SJSA1 (cell line): ENCODE data around the gene LHPP. TPM values are rescaled to one million over a fixed set of nuclear protein-coding genes. Genes with fewer than 3 reads are reported as not detected.

ENCODE experiments used
- DNase-seq, 2 experiments: peaks; one replicate each; pipeline ENCODE4 v3.0.0-alpha.2; 2015 to 2020; ENCODE audit warnings: low spot score in 2 of 2, low read depth in 1 of 2
- H3K27ac ChIP-seq: fragments of 250-450 bp; sonication (Bioruptor Pico); 2 replicates; pipeline ENCODE4 v1.5.1; 2020; ENCODE audit warnings: mild to moderate bottlenecking, moderate library complexity
- H3K27me3 ChIP-seq: fragments of 250-450 bp; sonication (Bioruptor Pico); replicated peaks from 2 replicates; pipeline ENCODE4 v1.5.1; 2020; ENCODE audit warnings: mild to moderate bottlenecking, moderate library complexity
- H3K36me3 ChIP-seq: fragments of 250-450 bp; sonication (Bioruptor Pico); 2 replicates; pipeline ENCODE4 v1.5.1; 2020; ENCODE audit warnings: mild to moderate bottlenecking
- H3K4me1 ChIP-seq: fragments of 250-450 bp; sonication (Bioruptor Pico); replicated peaks from 2 replicates; pipeline ENCODE4 v1.6.1; 2021; ENCODE audit warnings: mild to moderate bottlenecking
- H3K4me3 ChIP-seq: fragments of 250-450 bp; sonication (Bioruptor Pico); 2 replicates; pipeline ENCODE4 v1.5.1; 2020; ENCODE audit warnings: mild to moderate bottlenecking
- H3K9me3 ChIP-seq: fragments of 250-450 bp; sonication (Bioruptor Pico); replicated peaks from 2 replicates; pipeline ENCODE4 v1.5.1; 2020; ENCODE audit warnings: mild to moderate bottlenecking
- total RNA-seq: library from RNA; depleted of rRNA; stranded (reverse); fragments of >200 nt; shearing (Covaris generic); gene quantifications from 2 replicates; pipeline ENCODE4 v1.2.3, GENCODE V29; 2014

The LHPP gene
- total RNA-seq, 1 experiment from 2014 or later, result 8.8 TPM

- Histone ChIP-seq H3K27me3 (no peaks in the 10 kb centered on the region), H3K9me3 (no peaks in the 10 kb centered on the region), H3K4me3 (no peak overlapping the region), H3K27ac (no peak overlapping the region), H3K4me1 (no peaks in the 10 kb centered on the region), H3K36me3 (no peaks in the 10 kb centered on the region)
- no peak for DNase-seq
These were observed 23.0 kb downstream of the LHPP start for GRCh38 chr10:124484661-124485060.

DNA sequence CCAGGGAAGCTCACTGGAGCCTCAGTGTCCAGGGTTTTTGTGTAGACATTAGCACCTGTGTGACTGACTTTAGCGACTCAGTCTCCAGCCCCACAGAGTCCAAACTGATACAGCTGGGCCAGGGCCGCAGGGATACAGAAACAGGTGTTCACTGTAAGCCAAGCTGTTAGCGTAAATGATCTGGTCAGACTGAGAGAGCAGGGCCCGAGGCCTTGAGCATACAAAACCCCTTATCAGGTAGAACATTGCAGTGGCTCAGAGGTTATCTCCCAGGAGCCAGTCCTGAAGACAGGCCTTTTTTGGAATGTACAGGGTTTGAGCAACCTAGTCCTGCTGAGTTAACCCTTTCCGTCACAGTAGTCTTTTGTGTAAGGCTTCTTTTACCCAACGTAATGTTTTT is 25.0 kb downstream of the LHPP start:
- Histone ChIP-seq H3K4me1 (no peaks in the 10 kb centered on the region), H3K36me3 (no peaks in the 10 kb centered on the region), H3K4me3 (no peak overlapping the region), H3K27ac (no peak overlapping the region), H3K9me3 (no peaks in the 10 kb centered on the region), H3K27me3 (no peaks in the 10 kb centered on the region)
- no peak for DNase-seq

- Histone ChIP-seq H3K36me3 (no peaks in the 10 kb centered on the region), H3K4me3 (no peak overlapping the region), H3K27ac (no peak overlapping the region), H3K4me1 (no peaks in the 10 kb centered on the region), H3K9me3 (no peaks in the 10 kb centered on the region), H3K27me3 (no peaks in the 10 kb centered on the region)
- no peak for DNase-seq
These were observed 29.5 kb downstream of the LHPP start for GRCh38 chr10:124491105-124491504.

GRCh38 chr10:124492266-124492665 is 30.6 kb downstream of the LHPP start:
- DNase-seq, result no peak
- Histone ChIP-seq H3K4me1 (no peaks in the 10 kb centered on the region), H3K9me3 (no peaks in the 10 kb centered on the region), H3K4me3 (no peak overlapping the region), H3K27me3 (no peaks in the 10 kb centered on the region), H3K36me3 (no peaks in the 10 kb centered on the region), H3K27ac (no peak overlapping the region)

DNA sequence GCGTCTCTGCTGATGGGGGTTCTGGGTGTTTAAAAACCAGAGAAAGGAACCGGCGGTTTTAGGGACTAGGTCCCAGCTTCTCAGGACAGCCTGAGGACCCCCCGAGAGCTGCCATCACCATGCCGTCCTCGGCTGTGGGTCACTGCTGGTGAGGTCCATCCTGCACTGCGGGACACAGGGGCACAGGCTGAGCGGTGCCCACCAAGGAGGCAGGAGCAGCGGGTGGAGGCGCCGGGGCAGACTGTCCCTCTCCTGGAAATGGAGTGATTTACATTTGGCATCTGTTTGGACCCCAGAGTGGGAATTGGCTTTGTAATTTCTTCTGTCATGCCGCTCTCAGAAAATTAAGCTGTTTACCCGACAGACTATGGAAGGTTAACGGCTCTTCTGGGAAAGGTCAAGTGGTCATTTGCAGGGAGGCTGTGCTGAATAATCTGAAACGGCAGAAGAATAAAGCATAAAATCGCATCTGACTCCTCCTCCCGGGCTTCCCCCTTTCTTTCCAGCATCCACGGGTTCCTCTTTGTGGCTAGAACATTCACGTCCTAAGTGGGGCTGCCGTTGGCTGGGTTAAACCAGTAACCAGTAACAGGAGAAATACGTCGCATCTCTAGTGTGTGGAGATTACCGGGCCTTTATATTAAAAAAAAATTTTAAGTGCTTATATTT is 31.7 kb downstream of the LHPP start:
- no peak for DNase-seq
- Histone ChIP-seq H3K9me3 (no peaks in the 10 kb centered on the region), H3K4me3 (no peak overlapping the region), H3K27me3 (no peaks in the 10 kb centered on the region), H3K36me3 (no peaks in the 10 kb centered on the region), H3K4me1 (no peaks in the 10 kb centered on the region), H3K27ac (no peak overlapping the region)

GRCh38 chr10:124494046-124494807 is 32.6 kb downstream of the LHPP start:
- Histone ChIP-seq H3K36me3 (no peaks in the 10 kb centered on the region), H3K27me3 (no peaks in the 10 kb centered on the region), H3K4me3 (no peak overlapping the region), H3K27ac (no peak overlapping the region), H3K4me1 (no peaks in the 10 kb centered on the region), H3K9me3 (no peaks in the 10 kb centered on the region)
- no peak for DNase-seq

DNA sequence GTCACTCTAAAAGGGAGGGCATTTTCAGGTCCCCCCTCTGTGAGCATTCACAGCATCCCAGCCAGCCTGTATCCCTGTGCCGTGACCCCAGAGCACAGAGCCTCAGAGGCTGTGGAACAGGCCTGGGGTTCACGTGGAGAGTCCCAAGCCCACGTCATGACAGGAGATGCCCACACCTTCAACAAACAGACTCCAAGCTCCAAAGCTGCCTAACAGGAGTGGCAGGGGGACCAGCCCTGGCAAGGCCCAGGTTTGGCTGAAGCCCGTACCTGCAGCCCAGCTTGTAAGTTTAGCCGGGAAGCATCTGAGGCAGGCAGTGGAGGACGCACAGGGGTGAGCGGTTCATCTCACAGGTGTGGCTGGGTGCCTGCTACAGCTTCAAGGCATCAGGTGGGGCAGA is 33.5 kb downstream of the LHPP start:
- H3K9me3 ChIP-seq, result no peaks in the 10 kb centered on the region
- no peaks in the 10 kb centered on the region for H3K4me1 ChIP-seq
- no peak for DNase-seq
- H3K27me3 ChIP-seq, result no peaks in the 10 kb centered on the region
- H3K4me3 ChIP-seq, result no peak overlapping the region
- H3K36me3 ChIP-seq, result no peaks in the 10 kb centered on the region
- H3K27ac ChIP-seq, result no peak overlapping the region

- no peak overlapping the region for H3K4me3 ChIP-seq
- no peaks in the 10 kb centered on the region for H3K27me3 ChIP-seq
- H3K27ac ChIP-seq, result no peak overlapping the region
- H3K9me3 ChIP-seq, result 0 out of 2 replicates have a peak, but pooled peaks cover under 1% of the 10 kb centered on the region
- H3K36me3 ChIP-seq, result no peaks in the 10 kb centered on the region
- no peak for DNase-seq
- no peaks in the 10 kb centered on the region for H3K4me1 ChIP-seq
These were observed 34.1 kb downstream of the LHPP start for GRCh38 chr10:124495725-124496124.

DNA sequence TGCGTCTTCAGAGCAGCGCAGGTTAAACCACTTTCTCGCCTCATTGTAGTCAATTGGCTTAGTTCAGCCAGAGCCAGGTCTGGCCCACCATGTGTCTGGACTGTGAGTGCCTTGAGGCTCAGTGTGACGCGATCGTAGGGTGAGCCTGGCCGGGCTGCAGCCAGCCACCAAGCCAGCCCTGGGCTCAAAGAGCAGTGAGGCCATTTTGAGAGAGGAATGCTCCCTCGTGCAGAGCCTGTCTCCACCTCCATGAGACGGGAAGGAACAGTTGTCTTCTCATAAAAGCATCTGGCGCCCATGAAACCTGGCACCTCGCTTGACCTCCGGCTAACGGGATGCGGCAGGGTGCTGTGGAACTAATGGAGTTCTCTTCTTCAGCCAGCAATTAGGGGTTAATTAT is 34.5 kb downstream of the LHPP start:
- Histone ChIP-seq H3K27ac (no peak overlapping the region), H3K27me3 (no peaks in the 10 kb centered on the region), H3K4me1 (no peaks in the 10 kb centered on the region), H3K9me3 (0 out of 2 replicates have a peak, but pooled peaks cover 2% of the 10 kb centered on the region), H3K36me3 (0 out of 2 replicates have a peak, but pooled peaks cover 3% of the 10 kb centered on the region), H3K4me3 (no peak overlapping the region)
- DNase-seq, result no peak

DNA sequence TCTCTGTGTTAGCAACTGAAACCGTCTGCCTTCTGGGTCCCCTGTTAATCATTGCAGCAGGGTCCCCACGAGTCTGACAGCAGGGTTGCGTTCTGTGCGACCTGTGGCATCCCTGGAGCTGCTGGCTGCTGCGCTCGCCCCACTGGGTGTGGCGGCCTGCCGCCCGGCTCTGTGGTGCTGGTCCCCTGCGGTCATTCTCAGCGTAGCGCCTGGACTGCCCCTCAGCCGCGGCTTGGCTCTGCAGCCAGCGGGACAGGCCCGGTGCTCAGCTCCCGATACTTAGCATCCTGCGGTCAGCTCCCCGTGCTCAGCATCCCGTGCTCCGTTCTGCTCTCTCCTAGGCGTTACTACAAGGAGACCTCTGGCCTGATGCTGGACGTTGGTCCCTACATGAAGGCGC is 35.0 kb downstream of the LHPP start:
- Histone ChIP-seq H3K27ac (no peak overlapping the region), H3K36me3 (0 out of 2 replicates have a peak, but pooled peaks cover 3% of the 10 kb centered on the region), H3K4me3 (no peak overlapping the region), H3K27me3 (no peaks in the 10 kb centered on the region), H3K9me3 (0 out of 2 replicates have a peak, but pooled peaks cover 2% of the 10 kb centered on the region), H3K4me1 (no peaks in the 10 kb centered on the region)
- no peak for DNase-seq

- Histone ChIP-seq H3K36me3 (0 out of 2 replicates have a peak, but pooled peaks cover 3% of the 10 kb centered on the region), H3K27me3 (no peaks in the 10 kb centered on the region), H3K27ac (no peak overlapping the region), H3K4me3 (no peak overlapping the region), H3K4me1 (no peaks in the 10 kb centered on the region), H3K9me3 (0 out of 2 replicates have a peak, but pooled peaks cover 2% of the 10 kb centered on the region)
- DNase-seq, result no peak
These were observed 35.7 kb downstream of the LHPP start for GRCh38 chr10:124497196-124497881.

- DNase-seq, result no peak
- Histone ChIP-seq H3K36me3 (0 out of 2 replicates have a peak, but pooled peaks cover 3% of the 10 kb centered on the region), H3K9me3 (0 out of 2 replicates have a peak, but pooled peaks cover 2% of the 10 kb centered on the region), H3K4me3 (no peak overlapping the region), H3K4me1 (no peaks in the 10 kb centered on the region), H3K27me3 (no peaks in the 10 kb centered on the region), H3K27ac (no peak overlapping the region)
These were observed 36.4 kb downstream of the LHPP start for GRCh38 chr10:124498056-124498455.

GRCh38 chr10:124500757-124501156 is 39.1 kb downstream of the LHPP start:
- Histone ChIP-seq H3K27ac (no peak overlapping the region), H3K9me3 (0 out of 2 replicates have a peak, but pooled peaks cover 2% of the 10 kb centered on the region), H3K4me1 (no peaks in the 10 kb centered on the region), H3K4me3 (no peak overlapping the region), H3K27me3 (no peaks in the 10 kb centered on the region), H3K36me3 (0 out of 2 replicates have a peak, but pooled peaks cover 3% of the 10 kb centered on the region)
- DNase-seq, result no peak

GRCh38 chr10:124504711-124505110 is 43.1 kb downstream of the LHPP start:
- H3K27ac ChIP-seq, result no peak overlapping the region
- DNase-seq, result no peak

More at GRCh38 chr10:124504711-124505110, 43.1 kb downstream of the LHPP start:
- Histone ChIP-seq H3K36me3 (0 out of 2 replicates have a peak, but pooled peaks cover 3% of the 10 kb centered on the region), H3K9me3 (0 out of 2 replicates have a peak, but pooled peaks cover 2% of the 10 kb centered on the region), H3K4me3 (no peak overlapping the region), H3K27me3 (no peaks in the 10 kb centered on the region), H3K4me1 (no peaks in the 10 kb centered on the region)
